ENCODE measurements around the gene CIT.

- TF ChIP-seq POLR2A (IDR thresholded peaks at IDR 0.05; ENCODE audit: low read depth, low read length), result peak; percentile 81
- peak; percentile 87 for TF ChIP-seq POLR2AphosphoS5 (IDR thresholded peaks at IDR 0.05; ENCODE audit: low read depth, low read length)
- TF ChIP-seq TAF1 (IDR thresholded peaks at IDR 0.05; ENCODE audit: low read depth, low read length), result peak; percentile 79
- TF ChIP-seq PAX5 (IDR thresholded peaks at IDR 0.05; ENCODE audit: insufficient read depth, low read length, severe bottlenecking), result peak; percentile 15
- peak; percentile 58 for TF ChIP-seq SPI1 (IDR thresholded peaks at IDR 0.05; ENCODE audit: low read depth, low read length)
- peak; percentile 52; the same call in 1 of the 2 replicates for TF ChIP-seq POU2F2 (IDR thresholded peaks at IDR 0.05; ENCODE audit: low read depth, low read length)
Observed at GRCh38 chr12:119667577-119668323, 209.4 kb downstream of the CIT start, which contains the start of gene PRKAB1.

Data from GM12891 (cell line).